Testis (tissue), 2 donors: Measurements from ENCODE around the gene COL25A1.

ENCODE experiments used
- POLR2A ChIP-seq: fragments of 450-650 bp; IDR thresholded peaks from one replicate; pipeline ENCODE4 v1.6.1; 2017; ENCODE audit warnings: antibody characterized with exemption, mild to moderate bottlenecking, moderate library complexity
- TF ChIP-seq, protein P1 (sequence below), 3 experiments: fragments of 450-650 bp in 2 of 3; fragments of 200-600 bp in 1 of 3; sonication (generic) in 1 of 3; IDR thresholded peaks; one replicate each; pipeline ENCODE4 v1.5.1; 2016 to 2019; ENCODE audit warnings: antibody characterized with exemption in 3 of 3, mild to moderate bottlenecking in 2 of 3, moderate library complexity in 1 of 3

DNA sequence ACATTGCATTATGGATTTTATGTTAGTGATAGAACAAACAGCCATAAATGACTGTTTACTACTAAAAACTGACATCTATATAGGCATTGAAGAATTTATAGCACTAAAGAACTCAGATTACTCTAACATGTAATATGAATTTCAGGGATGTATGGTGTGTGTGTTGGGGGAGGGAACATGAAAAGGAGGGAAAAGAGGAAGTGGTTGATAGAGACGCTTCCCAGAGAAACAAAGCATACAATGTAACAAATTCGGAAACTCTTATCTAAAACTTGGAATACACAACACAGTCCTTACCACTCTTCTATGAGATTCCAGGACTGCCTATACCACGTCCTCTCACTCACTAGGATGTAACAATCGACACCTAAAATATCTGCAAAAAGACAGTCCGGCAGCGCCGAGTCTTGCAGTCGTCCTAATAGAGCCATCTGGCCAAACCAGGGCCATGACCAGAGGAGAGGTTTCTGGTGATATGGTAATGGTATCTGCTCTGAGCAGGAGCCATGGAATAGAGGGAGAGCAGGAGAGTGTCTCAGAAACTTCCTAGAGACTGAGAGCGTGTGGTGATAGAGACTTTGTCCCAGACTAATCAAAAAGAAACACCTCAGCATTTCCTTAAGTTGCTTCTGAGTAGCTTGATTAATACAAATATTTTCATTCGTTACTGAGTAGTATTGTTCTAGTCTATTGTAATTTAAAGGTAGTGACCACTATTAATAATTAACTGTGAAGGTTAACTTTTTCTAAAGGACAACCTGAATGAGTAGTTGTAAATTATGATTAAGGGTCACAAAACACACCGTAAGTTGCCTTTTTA, 287.7 kb downstream of the COL25A1 start:
- TF ChIP-seq, protein P1, sequence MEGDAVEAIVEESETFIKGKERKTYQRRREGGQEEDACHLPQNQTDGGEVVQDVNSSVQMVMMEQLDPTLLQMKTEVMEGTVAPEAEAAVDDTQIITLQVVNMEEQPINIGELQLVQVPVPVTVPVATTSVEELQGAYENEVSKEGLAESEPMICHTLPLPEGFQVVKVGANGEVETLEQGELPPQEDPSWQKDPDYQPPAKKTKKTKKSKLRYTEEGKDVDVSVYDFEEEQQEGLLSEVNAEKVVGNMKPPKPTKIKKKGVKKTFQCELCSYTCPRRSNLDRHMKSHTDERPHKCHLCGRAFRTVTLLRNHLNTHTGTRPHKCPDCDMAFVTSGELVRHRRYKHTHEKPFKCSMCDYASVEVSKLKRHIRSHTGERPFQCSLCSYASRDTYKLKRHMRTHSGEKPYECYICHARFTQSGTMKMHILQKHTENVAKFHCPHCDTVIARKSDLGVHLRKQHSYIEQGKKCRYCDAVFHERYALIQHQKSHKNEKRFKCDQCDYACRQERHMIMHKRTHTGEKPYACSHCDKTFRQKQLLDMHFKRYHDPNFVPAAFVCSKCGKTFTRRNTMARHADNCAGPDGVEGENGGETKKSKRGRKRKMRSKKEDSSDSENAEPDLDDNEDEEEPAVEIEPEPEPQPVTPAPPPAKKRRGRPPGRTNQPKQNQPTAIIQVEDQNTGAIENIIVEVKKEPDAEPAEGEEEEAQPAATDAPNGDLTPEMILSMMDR (IDR thresholded peaks at IDR 0.05): no peak
- no peak for TF ChIP-seq POLR2A
